ENCODE results near the gene MRPL54.

DNA sequence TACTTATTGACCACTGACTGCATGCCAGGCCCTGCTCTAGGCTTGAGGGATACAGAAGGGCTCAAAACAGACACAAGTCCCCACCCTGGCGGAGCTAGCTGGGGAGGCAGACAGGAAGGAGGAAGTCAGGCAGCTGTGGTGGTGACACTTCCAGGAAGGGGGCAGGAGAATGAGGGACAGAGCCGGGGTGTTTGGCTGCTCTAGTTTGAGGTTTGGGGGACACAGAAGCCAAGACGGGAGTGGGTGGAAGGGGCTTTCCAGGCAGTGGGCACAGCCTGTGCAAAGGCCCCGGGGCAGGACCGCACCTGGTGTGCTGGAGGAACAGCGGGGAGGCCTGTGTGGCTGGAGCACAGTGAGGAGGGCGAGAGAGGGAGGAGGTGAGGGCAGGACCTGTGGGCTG lies 4.0 kb downstream of the MRPL54 start:
- TF ChIP-seq, protein P1, sequence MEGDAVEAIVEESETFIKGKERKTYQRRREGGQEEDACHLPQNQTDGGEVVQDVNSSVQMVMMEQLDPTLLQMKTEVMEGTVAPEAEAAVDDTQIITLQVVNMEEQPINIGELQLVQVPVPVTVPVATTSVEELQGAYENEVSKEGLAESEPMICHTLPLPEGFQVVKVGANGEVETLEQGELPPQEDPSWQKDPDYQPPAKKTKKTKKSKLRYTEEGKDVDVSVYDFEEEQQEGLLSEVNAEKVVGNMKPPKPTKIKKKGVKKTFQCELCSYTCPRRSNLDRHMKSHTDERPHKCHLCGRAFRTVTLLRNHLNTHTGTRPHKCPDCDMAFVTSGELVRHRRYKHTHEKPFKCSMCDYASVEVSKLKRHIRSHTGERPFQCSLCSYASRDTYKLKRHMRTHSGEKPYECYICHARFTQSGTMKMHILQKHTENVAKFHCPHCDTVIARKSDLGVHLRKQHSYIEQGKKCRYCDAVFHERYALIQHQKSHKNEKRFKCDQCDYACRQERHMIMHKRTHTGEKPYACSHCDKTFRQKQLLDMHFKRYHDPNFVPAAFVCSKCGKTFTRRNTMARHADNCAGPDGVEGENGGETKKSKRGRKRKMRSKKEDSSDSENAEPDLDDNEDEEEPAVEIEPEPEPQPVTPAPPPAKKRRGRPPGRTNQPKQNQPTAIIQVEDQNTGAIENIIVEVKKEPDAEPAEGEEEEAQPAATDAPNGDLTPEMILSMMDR (IDR thresholded peaks at IDR 0.05), result no peak
- TF ChIP-seq EZH2 (IDR thresholded peaks at IDR 0.05), result no peak
